GM19351 (cell line): Measurements from ENCODE around the gene NUDT9.
"Not testable (repeated sequence)": the region's sequence is repeated elsewhere in the genome, so short reads cannot be mapped to it uniquely, and the experiment has no call there.

Experiments
- ATAC-seq: cut with Tn5 transposase; IDR thresholded peaks from one replicate; pipeline ENCODE4 v1.9.1; 2021; ENCODE audit warnings: mild to moderate bottlenecking, moderate library complexity; ENCODE audit not compliant: unreplicated experiment

Gene NUDT9

GRCh38 chr4:87458913-87459312 is 36.5 kb downstream of the NUDT9 start:
- no peak for ATAC-seq

GRCh38 chr4:87461281-87461700 is 38.9 kb downstream of the NUDT9 start:
- no peak for ATAC-seq

- no peak for ATAC-seq
Measured at GRCh38 chr4:87462102-87462501, 39.7 kb downstream of the NUDT9 start.

DNA sequence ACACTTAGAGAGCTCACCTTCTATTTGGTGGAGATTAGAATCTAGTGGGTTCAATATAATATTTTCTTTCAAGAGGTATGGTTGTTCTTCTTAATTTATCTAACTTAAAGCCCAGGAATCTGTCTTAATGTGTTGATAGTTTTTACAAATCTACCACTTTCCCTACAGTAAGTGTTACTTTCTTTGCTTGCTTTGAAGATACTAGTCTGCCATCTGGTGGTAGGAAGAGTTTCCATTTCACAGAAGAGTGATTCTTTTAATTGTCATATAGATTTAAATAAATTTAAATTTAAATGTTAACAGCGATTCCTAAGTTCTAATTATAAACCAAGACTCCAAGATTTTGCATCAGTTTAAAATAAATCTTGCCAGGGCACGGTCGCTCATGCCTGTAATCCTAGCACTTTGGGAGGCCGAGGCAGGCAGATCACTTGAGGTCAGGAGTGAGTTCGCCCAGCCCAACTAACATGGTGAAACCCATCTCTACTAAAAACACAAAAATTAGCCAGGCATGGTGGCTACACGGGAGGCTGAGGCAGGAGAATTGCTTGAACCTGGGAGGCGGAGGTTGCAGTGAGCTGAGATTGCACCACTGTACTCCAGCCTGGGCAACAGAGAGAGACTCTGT is 43.5 kb downstream of the NUDT9 start:
- peak; percentile 55 for ATAC-seq

- peak; percentile 62 for ATAC-seq
Measured at GRCh38 chr4:87469390-87469789, 47.0 kb downstream of the NUDT9 start.

GRCh38 chr4:87476934-87477333 is 54.6 kb downstream of the NUDT9 start:
- no peak for ATAC-seq

DNA sequence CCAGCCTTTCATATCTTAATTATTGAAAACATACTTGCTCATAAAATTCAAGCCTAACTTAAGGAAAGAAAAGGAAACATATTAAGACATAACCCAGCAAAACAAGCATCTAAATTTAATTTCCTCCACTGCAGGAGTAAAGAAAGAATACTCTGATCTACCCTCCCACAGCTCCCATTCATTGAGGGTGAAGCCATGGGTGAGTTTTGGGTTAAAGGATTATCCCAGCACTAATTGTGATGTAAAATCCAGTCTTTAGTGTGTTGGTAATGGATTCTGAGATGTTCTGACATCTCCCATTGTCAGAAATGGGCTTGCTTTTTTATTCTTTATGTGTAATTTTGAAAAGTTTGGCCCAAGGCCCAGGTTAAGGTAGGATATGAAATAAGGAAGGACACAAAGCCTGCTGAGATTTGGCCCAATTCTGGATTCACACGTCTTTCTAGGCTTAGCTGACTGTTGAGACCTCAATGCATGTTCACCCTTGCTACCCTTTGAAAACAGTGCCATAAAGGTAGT is 56.4 kb downstream of the NUDT9 start:
- no peak for ATAC-seq

- ATAC-seq, result no peak
Measured at GRCh38 chr4:87481377-87481776, 59.0 kb downstream of the NUDT9 start.

DNA sequence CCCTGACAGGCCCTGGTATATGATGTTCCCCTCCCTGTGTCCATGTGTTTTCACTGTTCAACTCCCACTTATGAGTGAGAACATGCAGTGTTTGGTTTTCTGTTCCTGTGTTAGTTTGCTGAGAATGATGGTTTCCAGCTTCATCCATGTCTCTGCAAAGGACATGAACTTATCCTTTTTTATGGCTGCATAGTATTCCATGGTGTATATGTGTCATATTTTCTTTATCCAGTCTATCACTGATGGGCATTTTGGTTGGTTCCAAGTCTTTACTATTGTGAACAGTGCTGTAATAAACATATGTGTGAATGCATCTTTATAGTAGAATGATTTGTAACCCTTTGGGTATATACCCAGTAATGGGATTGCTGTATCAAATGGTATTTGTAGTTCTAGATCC is 60.9 kb downstream of the NUDT9 start:
- ATAC-seq, result not testable (repeated sequence)

- ATAC-seq, result not testable (repeated sequence)
Measured at GRCh38 chr4:87488666-87489065, 66.3 kb downstream of the NUDT9 start.

DNA sequence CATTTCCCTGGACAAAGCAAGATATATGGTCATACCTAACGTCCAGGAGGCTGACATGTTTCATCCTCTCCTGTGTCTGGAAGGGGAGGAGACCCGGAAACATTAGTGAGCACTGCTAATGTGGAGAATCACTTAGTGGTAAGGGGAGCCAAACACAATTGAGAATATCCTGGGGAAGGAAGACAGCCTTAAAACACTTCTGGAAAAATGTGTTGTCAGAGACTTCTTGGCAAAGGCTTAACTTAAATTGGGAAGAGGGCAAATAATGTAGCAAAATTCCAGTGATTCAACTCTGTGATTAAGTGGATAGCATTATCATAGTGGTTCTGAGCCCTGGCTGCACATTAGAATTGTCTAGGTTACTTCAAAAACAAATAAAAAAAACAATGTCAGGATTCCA is 67.3 kb downstream of the NUDT9 start:
- no peak for ATAC-seq

DNA sequence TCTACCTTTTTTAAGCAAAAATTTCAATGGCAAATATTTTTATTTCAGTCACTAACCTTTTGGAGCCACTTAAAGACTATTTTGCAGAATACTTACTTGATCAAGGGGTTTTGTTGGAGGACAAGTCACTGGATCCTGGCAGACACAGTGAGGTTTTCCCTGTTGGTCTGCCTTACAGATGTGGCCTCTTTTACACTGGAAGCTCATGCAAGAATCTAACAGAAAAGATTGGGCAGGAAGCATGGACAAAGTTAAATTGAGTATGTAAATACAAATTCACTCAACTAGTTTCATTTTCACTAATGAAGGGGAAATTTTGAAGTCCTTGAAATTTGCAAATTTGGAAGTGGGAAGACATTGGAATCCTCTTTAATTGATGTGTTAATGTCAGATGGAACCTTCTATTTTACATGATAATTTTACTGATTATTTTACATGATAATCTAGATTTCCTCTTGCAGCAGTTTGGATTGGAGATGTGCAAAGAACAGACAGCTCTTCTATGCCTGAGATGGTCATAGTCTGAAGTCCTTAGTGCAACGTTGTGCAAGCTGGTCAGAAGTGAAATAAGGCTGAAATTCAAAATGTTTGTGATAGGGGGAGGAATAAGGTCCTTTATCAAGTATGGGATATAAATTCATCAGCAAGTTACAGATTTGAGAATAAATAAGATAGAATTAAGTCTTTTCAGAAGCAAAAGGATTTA is 68.4 kb downstream of the NUDT9 start:
- no peak for ATAC-seq

DNA sequence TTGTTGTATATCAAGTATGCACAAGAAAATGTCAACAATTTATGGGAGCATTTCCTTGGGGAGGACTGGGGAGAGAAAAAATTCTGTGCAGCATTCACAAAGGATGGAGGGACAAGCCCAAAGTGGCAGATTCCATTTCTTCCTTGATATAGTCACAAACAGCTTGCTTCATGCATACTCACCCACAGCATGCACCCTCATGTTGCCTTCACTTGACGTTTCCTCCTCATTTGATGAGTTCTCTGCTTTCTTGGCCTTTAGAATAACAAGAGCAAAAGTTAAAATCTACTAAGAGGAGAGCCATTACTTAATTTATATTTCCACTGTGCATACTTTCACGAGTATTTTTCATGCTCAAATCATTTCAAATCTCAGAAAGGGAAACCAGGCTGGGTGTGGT is 69.1 kb downstream of the NUDT9 start:
- no peak for ATAC-seq

- not testable (repeated sequence) for ATAC-seq
Measured at GRCh38 chr4:87491851-87492250, 69.5 kb downstream of the NUDT9 start.

GRCh38 chr4:87493115-87493514 is 70.7 kb downstream of the NUDT9 start:
- no peak for ATAC-seq

DNA sequence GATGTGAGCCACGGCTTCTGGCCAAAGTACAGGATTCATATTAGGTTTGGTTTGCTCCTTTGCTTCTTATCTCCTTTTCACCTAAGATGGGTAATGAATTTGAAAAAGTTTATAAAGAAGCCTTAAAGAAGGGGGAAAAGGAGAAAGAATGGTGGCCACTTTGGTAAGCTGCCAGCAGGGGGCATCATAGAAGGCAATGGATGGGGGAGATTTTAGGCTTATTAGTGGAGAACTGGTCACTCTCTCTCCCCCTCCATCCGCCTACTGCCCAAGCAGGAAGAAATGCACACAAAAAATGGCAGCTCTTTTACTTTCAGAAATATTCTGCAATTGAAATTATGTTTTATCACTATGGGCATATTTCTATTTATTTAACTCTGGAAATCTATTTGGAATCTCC is 74.8 kb downstream of the NUDT9 start:
- ATAC-seq, result no peak

DNA sequence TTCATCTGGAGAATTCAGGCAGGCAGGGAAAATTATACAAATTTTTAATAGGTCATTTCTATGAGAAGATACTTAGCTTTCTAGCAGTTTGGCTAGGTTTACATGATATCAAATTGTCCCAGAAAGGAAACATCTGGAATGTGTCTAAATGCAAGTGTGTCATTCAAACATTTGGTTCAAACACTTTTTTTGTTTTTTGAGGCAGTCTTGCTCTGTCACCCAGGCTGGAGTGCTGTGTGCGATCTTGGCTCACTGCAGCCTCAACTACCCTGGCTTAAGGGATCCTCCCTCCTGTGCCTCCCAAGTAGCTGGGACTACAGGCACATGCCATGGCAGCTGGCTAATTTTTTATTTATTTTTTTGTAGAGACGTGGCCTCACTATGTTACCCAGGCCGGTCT is 75.2 kb downstream of the NUDT9 start:
- no peak for ATAC-seq

DNA sequence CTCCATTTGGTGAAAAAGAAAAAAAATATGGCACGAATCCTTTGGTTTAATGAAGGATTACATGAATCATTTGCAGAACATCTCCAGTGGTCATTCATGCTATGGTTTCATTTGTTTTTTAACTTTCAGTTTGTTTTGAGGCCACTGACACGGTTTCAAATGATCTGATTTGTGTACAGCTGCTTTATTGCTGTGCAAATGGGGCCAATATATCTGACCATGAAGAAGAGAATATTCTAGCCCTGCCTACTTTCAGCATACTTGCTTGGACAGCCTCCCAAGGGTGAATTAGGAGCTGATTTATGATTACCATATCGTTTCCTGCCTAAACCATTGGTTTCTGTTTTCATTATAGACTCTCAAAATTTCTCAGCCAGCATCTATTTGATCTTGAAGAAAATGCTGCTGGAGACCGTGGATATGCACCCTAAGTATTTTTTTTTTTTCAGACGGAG is 76.1 kb downstream of the NUDT9 start:
- ATAC-seq, result peak; percentile 45

DNA sequence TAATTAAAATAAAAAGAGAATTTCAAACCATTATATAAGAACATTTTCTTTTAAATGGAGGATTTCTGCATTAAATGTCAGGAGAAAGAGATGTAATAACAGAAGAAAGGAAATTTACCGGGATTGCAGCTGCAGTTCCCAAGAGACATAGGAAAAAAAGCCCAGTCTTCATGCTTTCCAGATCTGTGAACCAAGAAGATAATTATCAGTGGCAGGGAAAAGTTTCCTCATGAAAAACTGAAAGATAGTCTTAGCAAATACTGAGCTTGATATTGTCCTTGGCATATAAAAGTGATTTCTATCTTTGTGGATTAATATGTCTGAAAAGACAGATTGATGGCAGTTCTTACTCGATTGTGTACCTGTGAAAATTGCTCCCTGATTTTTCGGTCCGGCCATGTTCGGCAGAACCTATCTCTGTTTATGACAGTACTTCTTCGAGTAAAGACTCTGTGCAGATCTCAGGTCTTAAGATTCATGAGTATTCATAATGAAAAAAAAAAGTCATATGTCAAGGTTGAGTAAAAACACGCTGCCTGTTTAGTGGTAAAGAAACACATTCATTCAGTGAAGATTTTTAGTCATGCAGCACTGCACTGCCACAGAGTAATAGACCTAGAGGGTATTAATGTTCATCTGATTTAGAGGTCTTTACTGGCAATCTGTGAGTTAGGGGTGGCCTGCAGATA is 77.2 kb downstream of the NUDT9 start:
- peak; percentile 79 for ATAC-seq

DNA sequence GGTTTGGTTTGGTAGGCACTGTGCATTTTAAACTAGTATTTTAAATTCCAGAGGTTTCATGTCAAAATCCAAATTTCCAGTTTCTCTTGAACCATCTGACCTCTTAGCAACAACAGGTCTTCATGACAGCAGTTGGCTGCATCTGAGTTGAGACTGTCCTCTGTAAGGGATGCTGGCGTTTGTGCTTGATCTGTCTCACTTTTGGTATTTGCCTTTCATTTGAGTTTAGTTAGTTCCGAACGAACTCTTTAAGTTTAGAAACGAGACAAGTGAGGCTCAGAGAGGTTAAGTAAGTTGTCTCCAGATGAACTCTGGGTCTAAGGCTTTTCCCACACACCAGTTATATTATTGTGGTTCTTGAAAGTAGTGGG is 77.7 kb downstream of the NUDT9 start:
- ATAC-seq, result peak; percentile 57

- ATAC-seq, result no peak
Measured at GRCh38 chr4:87502580-87503238, 80.3 kb downstream of the NUDT9 start.
